EH (cell line): ENCODE measurements around the gene NOL6.
A peak's percentile ranks its signal among the peaks of the same experiment; 100 is the strongest.
"Not testable (repeated sequence)": the region's sequence is repeated elsewhere in the genome, so short reads cannot be mapped to it uniquely, and the experiment has no call there.

ENCODE experiments used
- DNase-seq: peaks from one replicate; pipeline ENCODE4 v3.0.0-alpha.2; 2015; ENCODE audit warnings: low read depth

NOL6 gene, protein sequence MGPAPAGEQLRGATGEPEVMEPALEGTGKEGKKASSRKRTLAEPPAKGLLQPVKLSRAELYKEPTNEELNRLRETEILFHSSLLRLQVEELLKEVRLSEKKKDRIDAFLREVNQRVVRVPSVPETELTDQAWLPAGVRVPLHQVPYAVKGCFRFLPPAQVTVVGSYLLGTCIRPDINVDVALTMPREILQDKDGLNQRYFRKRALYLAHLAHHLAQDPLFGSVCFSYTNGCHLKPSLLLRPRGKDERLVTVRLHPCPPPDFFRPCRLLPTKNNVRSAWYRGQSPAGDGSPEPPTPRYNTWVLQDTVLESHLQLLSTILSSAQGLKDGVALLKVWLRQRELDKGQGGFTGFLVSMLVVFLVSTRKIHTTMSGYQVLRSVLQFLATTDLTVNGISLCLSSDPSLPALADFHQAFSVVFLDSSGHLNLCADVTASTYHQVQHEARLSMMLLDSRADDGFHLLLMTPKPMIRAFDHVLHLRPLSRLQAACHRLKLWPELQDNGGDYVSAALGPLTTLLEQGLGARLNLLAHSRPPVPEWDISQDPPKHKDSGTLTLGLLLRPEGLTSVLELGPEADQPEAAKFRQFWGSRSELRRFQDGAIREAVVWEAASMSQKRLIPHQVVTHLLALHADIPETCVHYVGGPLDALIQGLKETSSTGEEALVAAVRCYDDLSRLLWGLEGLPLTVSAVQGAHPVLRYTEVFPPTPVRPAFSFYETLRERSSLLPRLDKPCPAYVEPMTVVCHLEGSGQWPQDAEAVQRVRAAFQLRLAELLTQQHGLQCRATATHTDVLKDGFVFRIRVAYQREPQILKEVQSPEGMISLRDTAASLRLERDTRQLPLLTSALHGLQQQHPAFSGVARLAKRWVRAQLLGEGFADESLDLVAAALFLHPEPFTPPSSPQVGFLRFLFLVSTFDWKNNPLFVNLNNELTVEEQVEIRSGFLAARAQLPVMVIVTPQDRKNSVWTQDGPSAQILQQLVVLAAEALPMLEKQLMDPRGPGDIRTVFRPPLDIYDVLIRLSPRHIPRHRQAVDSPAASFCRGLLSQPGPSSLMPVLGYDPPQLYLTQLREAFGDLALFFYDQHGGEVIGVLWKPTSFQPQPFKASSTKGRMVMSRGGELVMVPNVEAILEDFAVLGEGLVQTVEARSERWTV

GRCh38 chr9:33473643-33474352 is at the start of gene NOL6:
Gene NOL6, minus strand, starts transcription at chr9:33473924. Its CDS starts 82 bp downstream, at chr9:33473842.
- peak; percentile 99 for DNase-seq

DNA sequence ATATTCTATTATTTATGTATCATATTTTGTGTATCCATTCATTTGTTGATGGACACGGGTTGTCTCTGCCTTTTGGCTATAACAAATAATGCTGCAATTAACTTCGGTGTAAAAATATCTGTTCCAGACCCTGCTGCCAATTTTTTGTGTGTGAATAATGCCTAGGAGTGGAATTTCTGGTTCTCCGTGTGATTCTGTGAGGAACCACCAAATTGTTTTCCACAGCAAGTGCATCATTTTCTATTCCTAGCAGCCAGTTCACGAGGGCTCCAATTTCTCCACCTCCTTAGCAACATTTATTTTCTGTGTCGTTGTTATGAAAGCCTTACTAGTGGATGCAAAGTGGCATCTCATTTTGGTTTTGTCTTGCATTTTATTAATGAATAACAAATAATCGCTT is 48.1 kb upstream of the NOL6 start:
- not testable (repeated sequence) for DNase-seq

- DNase-seq, result peak; percentile 79
These were observed 44.3 kb upstream of the NOL6 start for GRCh38 chr9:33517934-33518577.

GRCh38 chr9:33517373-33517772 is 43.6 kb upstream of the NOL6 start:
- DNase-seq, result peak; percentile 73

GRCh38 chr9:33516397-33516796 is 42.7 kb upstream of the NOL6 start:
- DNase-seq, result not testable (repeated sequence)

- not testable (repeated sequence) for DNase-seq
These were observed 41.7 kb upstream of the NOL6 start for GRCh38 chr9:33515342-33515995.

- DNase-seq, result peak; percentile 18
These were observed 38.8 kb upstream of the NOL6 start for GRCh38 chr9:33512535-33512934.

GRCh38 chr9:33511184-33511517 is 37.4 kb upstream of the NOL6 start:
- DNase-seq, result not testable (repeated sequence)

GRCh38 chr9:33510262-33511183 is 36.8 kb upstream of the NOL6 start:
- DNase-seq, result peak; percentile 76

- peak; percentile 99 for DNase-seq
These were observed 33.1 kb upstream of the NOL6 start for GRCh38 chr9:33506626-33507370.

DNA sequence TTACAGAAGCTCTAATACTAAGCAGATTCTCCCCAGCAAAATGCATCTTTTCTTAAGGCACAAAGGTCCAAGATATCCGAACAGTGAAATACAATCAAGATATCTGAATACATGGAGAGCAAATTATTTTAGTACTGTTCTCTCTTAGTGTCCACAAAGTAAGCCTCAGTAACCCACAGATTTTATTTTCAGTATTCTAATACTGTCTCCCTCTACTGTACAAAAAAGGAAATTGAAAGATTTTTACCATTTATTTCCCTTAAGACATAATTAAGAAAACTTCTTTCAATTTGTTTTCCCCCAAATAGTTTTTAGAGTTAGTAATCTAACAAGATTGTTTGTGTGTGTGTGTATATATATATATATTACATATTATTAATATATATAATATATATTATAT is 24.7 kb upstream of the NOL6 start:
- peak; percentile 37 for DNase-seq

DNA sequence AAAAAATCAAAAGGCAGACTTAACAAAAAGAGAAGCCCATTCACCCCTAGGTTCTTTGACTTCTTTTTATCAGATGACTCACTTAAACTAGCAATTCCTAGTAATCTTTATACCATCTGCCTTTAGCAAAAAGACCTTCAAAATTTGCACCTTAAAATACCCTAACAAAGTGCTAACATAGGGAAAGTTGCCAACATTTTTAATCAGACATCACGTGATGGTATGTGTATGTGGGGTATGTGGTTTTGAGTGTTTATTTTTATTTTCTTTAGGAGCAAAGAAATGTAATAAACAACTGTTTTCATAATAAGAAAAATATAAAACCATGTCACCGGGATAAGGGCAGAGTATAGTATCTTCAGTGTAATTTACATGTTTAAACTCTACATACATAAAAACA is 20.1 kb upstream of the NOL6 start:
- DNase-seq, result peak; percentile 29

DNA sequence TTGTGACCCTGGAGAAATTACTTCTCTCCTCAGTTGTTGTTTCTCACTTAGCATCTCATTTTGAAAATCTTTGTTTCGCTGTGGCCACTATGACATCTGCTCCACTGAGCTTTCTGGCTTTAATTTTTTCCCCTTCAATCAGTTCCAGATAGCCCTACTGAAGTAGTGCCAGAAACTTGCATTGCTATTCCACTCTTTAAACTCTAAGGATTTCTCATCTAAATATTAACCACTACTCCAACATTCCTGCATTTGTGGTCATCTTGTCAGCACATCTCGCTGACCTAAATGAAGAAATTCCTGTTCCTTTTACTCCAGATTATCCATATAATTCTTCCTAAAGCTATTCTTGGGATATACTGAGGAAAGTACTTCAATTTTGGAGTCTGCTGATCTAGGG is 15.3 kb upstream of the NOL6 start:
- peak; percentile 83 for DNase-seq

GRCh38 chr9:33485312-33485711 is 11.6 kb upstream of the NOL6 start:
- DNase-seq, result not testable (repeated sequence)

DNA sequence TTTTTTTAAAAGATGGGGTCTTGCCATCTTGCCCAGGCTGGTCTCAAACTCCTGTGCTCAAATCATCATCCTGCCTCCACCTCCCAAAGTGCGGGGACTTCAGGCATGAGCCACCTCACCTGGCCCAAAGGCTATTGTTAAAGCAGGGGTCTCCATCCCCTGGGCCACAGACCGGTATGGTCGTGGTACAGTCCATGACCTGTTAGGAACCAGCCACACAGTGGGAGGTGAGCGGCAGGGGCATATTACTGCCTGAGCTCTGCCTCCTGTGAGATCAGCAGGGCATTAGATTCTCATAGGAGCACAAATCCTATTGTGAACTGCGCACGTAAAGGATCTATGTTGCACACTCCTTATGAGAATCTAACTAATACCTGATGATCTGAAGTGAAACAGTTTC is 7.3 kb upstream of the NOL6 start:
- DNase-seq, result no peak

GRCh38 chr9:33480106-33480505 is 6.4 kb upstream of the NOL6 start:
- DNase-seq, result peak; percentile 22

GRCh38 chr9:33476503-33476902 is 2.8 kb upstream of the NOL6 start:
- no peak for DNase-seq

- DNase-seq, result no peak
These were observed 1.6 kb upstream of the NOL6 start for GRCh38 chr9:33475357-33475756.
